Stimulated activated CD8-positive, alpha-beta memory T cell treated with anti-CD3 and anti-CD28 coated beads, Interleukin-12 subunit alpha, Interleukin-12 subunit beta, amount 100 ng/mL, for 1 hour (primary cell): ENCODE data around the gene GTF3C5.
"Not testable (repeated sequence)": the region's sequence is repeated elsewhere in the genome, so short reads cannot be mapped to it uniquely, and the experiment has no call there.

Experiments
- DNase-seq: peaks from one replicate; pipeline ENCODE4 v3.0.0-alpha.2; 2020; ENCODE audit warnings: low read depth

Gene GTF3C5

DNA sequence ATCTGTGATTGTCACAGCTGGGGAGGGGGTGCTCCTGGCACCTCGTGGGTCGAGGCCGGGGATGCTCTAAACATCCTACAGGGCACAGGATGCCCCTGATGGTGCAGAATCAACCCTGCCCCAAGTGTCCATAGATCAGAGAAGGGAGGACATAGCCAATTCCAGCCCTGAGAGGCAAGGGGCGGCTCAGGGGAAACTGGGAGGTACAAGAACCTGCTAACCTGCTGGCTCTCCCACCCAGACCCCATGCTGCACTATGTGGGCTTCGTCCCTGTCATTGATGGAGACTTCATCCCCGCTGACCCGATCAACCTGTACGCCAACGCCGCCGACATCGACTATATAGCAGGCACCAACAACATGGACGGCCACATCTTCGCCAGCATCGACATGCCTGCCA is 37.6 kb downstream of the GTF3C5 start:
- DNase-seq = not testable (repeated sequence)

DNA sequence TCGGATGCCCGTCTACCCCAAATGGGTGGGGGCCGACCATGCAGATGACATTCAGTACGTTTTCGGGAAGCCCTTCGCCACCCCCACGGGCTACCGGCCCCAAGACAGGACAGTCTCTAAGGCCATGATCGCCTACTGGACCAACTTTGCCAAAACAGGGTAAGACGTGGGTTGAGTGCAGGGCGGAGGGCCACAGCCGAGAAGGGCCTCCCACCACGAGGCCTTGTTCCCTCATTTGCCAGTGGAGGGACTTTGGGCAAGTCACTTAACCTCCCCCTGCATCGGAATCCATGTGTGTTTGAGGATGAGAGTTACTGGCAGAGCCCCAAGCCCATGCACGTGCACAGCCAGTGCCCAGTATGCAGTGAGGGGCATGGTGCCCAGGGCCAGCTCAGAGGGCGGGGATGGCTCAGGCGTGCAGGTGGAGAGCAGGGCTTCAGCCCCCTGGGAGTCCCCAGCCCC is 39.7 kb downstream of the GTF3C5 start:
- DNase-seq = not testable (repeated sequence)

DNA sequence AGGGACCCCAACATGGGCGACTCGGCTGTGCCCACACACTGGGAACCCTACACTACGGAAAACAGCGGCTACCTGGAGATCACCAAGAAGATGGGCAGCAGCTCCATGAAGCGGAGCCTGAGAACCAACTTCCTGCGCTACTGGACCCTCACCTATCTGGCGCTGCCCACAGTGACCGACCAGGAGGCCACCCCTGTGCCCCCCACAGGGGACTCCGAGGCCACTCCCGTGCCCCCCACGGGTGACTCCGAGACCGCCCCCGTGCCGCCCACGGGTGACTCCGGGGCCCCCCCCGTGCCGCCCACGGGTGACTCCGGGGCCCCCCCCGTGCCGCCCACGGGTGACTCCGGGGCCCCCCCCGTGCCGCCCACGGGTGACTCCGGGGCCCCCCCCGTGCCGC is 40.2 kb downstream of the GTF3C5 start:
- not testable (repeated sequence) for DNase-seq

- no peak for DNase-seq
Measured at GRCh38 chr9:133071484-133072150, 40.8 kb downstream of the GTF3C5 start.

DNA sequence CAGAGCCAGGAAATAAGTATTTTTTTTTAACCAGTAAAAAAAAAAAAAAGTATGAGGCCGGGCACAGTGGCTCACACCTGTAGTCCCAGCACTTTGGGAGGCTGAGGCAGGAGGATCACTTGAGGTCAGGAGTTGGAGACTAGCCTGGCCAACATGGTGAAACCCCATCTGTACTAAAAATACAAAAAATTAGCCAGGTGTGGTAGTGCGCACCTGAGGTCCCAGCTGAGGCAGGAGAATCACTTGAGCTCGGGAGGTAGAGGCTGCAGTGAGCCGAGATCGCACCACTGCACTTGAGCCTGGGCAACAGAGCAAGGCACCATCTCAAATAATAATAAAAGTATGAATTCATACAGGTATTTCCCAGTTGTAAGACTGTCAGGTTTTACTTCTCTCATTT is 41.4 kb downstream of the GTF3C5 start:
- not testable (repeated sequence) for DNase-seq

GRCh38 chr9:133073086-133074014 is 42.6 kb downstream of the GTF3C5 start:
- no peak for DNase-seq

GRCh38 chr9:133074111-133074651 is 43.4 kb downstream of the GTF3C5 start:
- no peak for DNase-seq

- no peak for DNase-seq
Measured at GRCh38 chr9:133075925-133076630, 45.3 kb downstream of the GTF3C5 start.

- no peak for DNase-seq
Measured at GRCh38 chr9:133076691-133077090, 45.9 kb downstream of the GTF3C5 start.

GRCh38 chr9:133078486-133078885 is 47.7 kb downstream of the GTF3C5 start:
- no peak for DNase-seq

- DNase-seq = no peak
Measured at GRCh38 chr9:133080161-133080560, 49.4 kb downstream of the GTF3C5 start.

- not testable (repeated sequence) for DNase-seq
Measured at GRCh38 chr9:133080786-133081779, 50.3 kb downstream of the GTF3C5 start.

- not testable (repeated sequence) for DNase-seq
Measured at GRCh38 chr9:133081957-133082644, 51.3 kb downstream of the GTF3C5 start.

- not testable (repeated sequence) for DNase-seq
Measured at GRCh38 chr9:133083688-133084087, 52.9 kb downstream of the GTF3C5 start.

DNA sequence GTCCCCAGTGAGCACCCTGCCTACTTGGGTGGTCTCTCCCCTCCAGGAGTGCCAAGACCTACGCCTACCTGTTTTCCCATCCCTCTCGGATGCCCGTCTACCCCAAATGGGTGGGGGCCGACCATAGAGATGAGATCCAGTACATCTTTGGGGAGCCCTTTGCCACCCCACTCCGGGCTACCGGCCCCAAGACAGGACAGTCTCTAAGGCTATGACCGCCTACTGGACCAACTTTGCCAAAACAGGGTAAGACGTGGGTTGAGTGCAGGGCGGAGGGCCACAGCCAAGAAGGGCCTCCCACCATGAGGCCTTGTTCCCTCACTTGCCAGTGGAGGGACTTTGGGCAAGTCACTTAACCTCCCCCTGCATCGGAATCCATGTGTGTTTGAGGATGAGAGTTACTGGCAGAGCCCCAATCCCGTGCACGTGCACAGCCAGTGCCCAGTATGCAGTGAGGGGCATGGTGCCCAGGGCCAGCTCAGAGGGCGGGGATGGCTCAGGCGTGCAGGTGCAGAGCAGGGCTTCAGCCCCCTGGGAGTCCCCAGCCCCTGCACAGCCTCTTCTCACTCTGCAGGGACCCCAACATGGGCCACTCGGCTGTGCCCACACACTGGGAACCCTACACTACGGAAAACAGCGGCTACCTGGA is 55.5 kb downstream of the GTF3C5 start:
- DNase-seq = not testable (repeated sequence)

GRCh38 chr9:133086894-133087293 is 56.1 kb downstream of the GTF3C5 start:
- DNase-seq = no peak

- DNase-seq = no peak
Measured at GRCh38 chr9:133087429-133088145, 56.8 kb downstream of the GTF3C5 start.

DNA sequence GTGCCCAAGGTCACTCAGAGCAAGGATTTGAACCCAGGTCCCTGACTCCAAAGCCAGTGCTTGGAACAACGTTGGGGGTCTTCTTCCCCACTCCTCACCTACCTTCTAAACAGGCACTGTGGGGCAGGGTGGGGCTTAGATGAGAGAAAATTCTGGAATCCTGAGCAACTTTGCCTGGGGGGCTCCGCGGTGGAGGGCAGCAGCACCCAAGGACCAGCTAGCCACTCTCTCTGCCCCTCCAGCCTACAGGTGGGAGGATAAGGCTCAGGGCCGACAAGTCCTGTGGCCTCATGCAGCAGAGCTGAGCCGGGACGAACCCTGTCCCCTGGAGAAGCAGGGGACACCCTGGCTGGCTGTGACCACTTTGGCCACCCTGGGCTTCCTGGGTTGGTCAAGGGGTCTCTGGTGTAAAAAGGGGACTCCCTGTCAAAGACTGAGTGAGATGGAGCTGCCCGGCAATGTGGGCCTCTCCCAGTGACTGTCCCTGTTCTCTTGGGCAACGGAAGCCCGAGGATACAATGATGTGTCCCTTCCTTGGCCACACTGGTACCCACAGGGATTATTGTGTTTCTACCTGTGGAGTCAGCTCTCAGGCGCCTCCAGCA is 57.5 kb downstream of the GTF3C5 start:
- DNase-seq = no peak

DNA sequence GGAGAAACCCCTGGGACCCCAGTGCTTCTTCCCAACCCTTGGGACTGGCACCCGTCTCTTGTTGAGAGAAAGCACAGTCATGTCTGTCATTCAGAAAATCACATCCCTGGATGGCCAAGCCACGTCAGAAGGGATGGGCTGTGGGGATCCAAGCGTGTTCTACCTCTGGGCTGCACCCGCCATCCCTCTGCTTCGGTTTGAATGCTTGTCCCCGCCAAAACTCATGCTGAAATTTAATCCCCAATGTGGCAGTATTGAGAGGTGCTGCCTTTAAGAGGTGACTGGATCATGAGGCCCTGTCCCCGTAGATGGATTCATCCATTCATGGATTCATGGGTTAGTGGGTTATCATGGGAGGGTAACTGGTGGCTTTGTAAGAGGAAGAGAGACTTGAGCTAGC is 58.0 kb downstream of the GTF3C5 start:
- no peak for DNase-seq
